ENCODE data around the gene HIVEP3. TPM values are rescaled to one million over a fixed set of nuclear protein-coding genes. Genes with fewer than 3 reads are reported as not detected.

The HIVEP3 gene
- total RNA-seq, 1 experiment from 2014 or later = 3.1 TPM

GRCh38 chr1:41764656-41765055 lies 154.1 kb downstream of the HIVEP3 start:
- Histone ChIP-seq H3K27ac (ENCODE audit: low read depth, low read length, poor library complexity, severe bottlenecking) (no peak overlapping the region), H3K9me3 (ENCODE audit: low read depth, low read length, poor library complexity, severe bottlenecking) (no peaks in the 10 kb centered on the region), H3K4me3 (ENCODE audit: low read depth, low read length, poor library complexity, severe bottlenecking) (no peak overlapping the region), H3K36me3 (ENCODE audit: insufficient read depth, low read length, poor library complexity, severe bottlenecking) (no peaks in the 10 kb centered on the region), H3K27me3 (replicated peaks; ENCODE audit: insufficient read depth, low read depth, low read length, poor library complexity) (no peaks in the 10 kb centered on the region), H3K4me1 (ENCODE audit: insufficient read depth, low read length, poor library complexity, severe bottlenecking) (no peaks in the 10 kb centered on the region)
- TF ChIP-seq EZH2 (IDR thresholded peaks at IDR 0.05; ENCODE audit: borderline replicate concordance, low read depth, low read length, poor library complexity, severe bottlenecking) (no peak), CTCF (conservative IDR thresholded peaks at IDR 0.05; ENCODE audit: low read depth, low read length) (no peak)
- DNase-seq (ENCODE audit: low spot score) = no peak
- ChIA-PET POLR2A (ENCODE audit: low non-redundant PET) (no interaction called here), CTCF (no interaction called here)
- no TSS peak for BruUV-seq (replicated peaks)
- intact Hi-C loops (cut with micrococcal nuclease; ENCODE audit: unreplicated experiment) = no loop called here

GRCh38 chr1:41762777-41763176 lies 155.9 kb downstream of the HIVEP3 start:
- Histone ChIP-seq H3K27ac (ENCODE audit: low read depth, low read length, poor library complexity, severe bottlenecking) (no peak overlapping the region), H3K4me1 (ENCODE audit: insufficient read depth, low read length, poor library complexity, severe bottlenecking) (no peaks in the 10 kb centered on the region), H3K27me3 (replicated peaks; ENCODE audit: insufficient read depth, low read depth, low read length, poor library complexity) (no peaks in the 10 kb centered on the region), H3K4me3 (ENCODE audit: low read depth, low read length, poor library complexity, severe bottlenecking) (no peak overlapping the region), H3K36me3 (ENCODE audit: insufficient read depth, low read length, poor library complexity, severe bottlenecking) (no peaks in the 10 kb centered on the region), H3K9me3 (ENCODE audit: low read depth, low read length, poor library complexity, severe bottlenecking) (no peaks in the 10 kb centered on the region)
- intact Hi-C loops (cut with micrococcal nuclease; ENCODE audit: unreplicated experiment) = no loop called here
- DNase-seq (ENCODE audit: low spot score) = no peak
- POLR2A ChIA-PET (ENCODE audit: low non-redundant PET) = no interaction called here
- no TSS peak for BruUV-seq (replicated peaks)
- TF ChIP-seq CTCF (conservative IDR thresholded peaks at IDR 0.05; ENCODE audit: low read depth, low read length) (no peak), EZH2 (IDR thresholded peaks at IDR 0.05; ENCODE audit: borderline replicate concordance, low read depth, low read length, poor library complexity, severe bottlenecking) (no peak)
- CTCF ChIA-PET = no interaction called here

GRCh38 chr1:41762251-41762650 lies 156.5 kb downstream of the HIVEP3 start:
- Histone ChIP-seq H3K4me1 (ENCODE audit: insufficient read depth, low read length, poor library complexity, severe bottlenecking) (no peaks in the 10 kb centered on the region), H3K4me3 (ENCODE audit: low read depth, low read length, poor library complexity, severe bottlenecking) (no peak overlapping the region), H3K36me3 (ENCODE audit: insufficient read depth, low read length, poor library complexity, severe bottlenecking) (no peaks in the 10 kb centered on the region), H3K27me3 (replicated peaks; ENCODE audit: insufficient read depth, low read depth, low read length, poor library complexity) (no peaks in the 10 kb centered on the region), H3K9me3 (ENCODE audit: low read depth, low read length, poor library complexity, severe bottlenecking) (no peaks in the 10 kb centered on the region), H3K27ac (ENCODE audit: low read depth, low read length, poor library complexity, severe bottlenecking) (no peak overlapping the region)
- CTCF ChIA-PET = no interaction called here
- BruUV-seq (replicated peaks) = no TSS peak
- DNase-seq (ENCODE audit: low spot score) = no peak
- no peak for TF ChIP-seq CTCF (conservative IDR thresholded peaks at IDR 0.05; ENCODE audit: low read depth, low read length)
- POLR2A ChIA-PET (ENCODE audit: low non-redundant PET) = no interaction called here
- intact Hi-C loops (cut with micrococcal nuclease; ENCODE audit: unreplicated experiment) = no loop called here
